NCI-H146 treated with DMSO at 0.1 percent for 48 hours (cell line): ENCODE results near the gene TMEM208.

ENCODE experiments used
- DNase-seq: peaks from one replicate; lab custom pipeline; 2025; ENCODE audit not compliant: unreplicated experiment; lab: John Stamatoyannopoulos, UW

TMEM208 gene

DNA sequence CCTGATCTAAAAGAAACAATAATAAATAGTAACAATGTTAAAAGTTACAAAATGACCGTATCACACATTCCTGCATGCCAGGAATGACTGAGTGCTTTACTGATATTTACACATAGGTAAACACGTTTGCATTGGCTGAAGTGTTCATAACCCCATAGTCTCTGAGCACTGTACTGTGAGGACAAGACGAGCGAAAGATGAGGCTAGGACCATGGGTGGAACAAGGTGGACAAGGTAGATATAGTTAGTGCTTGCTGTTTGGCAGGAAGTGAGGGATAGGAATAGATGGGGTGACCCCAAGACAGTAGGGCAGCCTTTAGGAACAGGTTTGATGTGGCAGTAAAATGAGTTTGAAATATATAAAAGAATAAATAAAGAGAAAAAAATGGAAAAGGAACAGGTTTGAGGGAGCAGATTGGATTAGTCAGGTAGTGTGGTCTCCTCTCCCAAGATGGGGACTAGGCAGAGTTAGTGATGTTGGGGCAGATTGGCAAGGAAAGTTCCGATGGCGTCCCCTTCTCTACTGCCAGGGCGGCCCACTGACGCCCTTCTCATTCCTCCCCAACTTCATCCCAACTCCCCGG lies 35.4 kb upstream of the TMEM208 start:
- no peak for DNase-seq

DNA sequence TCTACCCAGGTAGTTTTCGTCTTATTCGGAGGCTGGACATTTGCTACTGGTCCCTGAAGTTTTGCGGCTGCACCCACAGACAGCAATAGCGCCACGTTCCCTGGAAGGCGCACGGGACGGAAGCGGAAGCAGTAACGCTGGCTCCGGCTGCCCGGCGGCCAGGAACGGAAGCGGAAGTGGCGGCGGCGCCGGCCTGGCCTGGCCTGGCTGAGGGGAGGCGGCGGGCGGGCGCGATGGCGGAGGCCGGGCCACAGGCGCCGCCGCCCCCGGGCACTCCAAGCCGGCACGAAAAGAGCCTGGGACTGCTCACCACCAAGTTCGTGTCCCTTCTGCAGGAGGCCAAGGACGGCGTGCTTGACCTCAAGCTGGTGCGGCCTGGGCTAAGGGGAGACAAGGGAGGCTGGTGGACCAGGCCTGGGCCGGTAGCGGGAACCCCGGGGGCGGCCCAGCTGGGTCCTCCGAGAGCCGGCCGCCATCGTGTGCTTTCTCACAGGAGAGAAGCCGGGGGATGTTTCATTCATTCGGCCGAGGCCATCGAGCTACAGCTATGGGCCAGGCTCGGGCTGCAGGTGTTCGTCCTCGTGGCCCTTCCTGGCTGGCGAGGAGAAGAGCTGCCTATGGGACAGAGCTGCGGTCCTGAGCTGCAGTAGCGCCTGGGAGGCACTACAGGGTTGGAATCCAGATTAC lies 34.8 kb upstream of the TMEM208 start, which contains the start of gene E2F4:
TSS of gene E2F4 (plus strand) at position 161 of the 687 bp plus-strand sequence. CDS start at position 234, 73 bp downstream.
- DNase-seq: peak; percentile 51

DNA sequence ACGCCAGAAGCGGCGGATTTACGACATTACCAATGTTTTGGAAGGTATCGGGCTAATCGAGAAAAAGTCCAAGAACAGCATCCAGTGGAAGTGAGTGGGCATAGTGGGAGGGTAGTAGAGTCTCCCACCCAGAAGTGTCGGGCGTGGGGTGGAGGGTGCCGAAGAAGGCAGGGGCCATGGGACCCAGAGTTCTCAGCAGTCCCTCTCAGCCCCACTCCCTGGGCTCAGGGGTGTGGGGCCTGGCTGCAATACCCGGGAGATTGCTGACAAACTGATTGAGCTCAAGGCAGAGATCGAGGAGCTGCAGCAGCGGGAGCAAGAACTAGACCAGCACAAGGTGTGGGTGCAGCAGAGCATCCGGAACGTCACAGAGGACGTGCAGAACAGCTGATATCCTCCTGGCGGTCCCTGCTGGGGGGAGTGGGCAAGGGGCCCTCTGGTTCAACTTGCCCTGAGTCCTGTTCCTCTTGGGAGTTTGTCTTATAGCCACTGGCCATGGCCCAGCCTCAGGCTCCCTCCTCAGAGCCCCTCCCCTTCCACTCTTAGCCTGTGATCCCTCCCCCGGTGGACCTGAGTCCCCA lies 34.1 kb upstream of the TMEM208 start:
- DNase-seq: no peak

- DNase-seq: no peak
Observed at GRCh38 chr16:67193536-67193935, 33.4 kb upstream of the TMEM208 start.

DNA sequence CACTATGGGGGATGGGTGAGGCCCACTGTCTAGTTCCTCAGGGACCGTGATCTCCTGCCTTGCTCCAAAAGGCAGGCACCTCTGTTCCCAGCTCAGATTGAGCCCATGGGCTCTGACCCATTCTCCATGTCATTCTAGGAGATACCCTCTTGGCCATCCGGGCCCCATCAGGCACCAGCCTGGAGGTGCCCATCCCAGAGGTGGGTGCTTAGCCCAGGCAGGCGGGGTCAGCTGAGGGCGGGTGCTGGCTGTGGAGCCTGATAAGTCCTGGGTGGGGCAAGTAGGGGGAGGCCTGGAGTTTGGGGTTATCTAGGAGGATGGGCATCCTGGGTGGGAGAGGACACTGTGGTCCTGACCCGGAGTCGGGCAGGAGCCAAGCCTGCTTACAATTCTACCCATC lies 32.7 kb upstream of the TMEM208 start:
- DNase-seq: no peak

GRCh38 chr16:67195676-67196075 lies 31.3 kb upstream of the TMEM208 start:
- DNase-seq: no peak

GRCh38 chr16:67196881-67197280 lies 30.0 kb upstream of the TMEM208 start:
- no peak for DNase-seq

GRCh38 chr16:67197704-67198103 lies 29.2 kb upstream of the TMEM208 start:
- no peak for DNase-seq

GRCh38 chr16:67198238-67198734 lies 28.6 kb upstream of the TMEM208 start:
- no peak for DNase-seq

DNA sequence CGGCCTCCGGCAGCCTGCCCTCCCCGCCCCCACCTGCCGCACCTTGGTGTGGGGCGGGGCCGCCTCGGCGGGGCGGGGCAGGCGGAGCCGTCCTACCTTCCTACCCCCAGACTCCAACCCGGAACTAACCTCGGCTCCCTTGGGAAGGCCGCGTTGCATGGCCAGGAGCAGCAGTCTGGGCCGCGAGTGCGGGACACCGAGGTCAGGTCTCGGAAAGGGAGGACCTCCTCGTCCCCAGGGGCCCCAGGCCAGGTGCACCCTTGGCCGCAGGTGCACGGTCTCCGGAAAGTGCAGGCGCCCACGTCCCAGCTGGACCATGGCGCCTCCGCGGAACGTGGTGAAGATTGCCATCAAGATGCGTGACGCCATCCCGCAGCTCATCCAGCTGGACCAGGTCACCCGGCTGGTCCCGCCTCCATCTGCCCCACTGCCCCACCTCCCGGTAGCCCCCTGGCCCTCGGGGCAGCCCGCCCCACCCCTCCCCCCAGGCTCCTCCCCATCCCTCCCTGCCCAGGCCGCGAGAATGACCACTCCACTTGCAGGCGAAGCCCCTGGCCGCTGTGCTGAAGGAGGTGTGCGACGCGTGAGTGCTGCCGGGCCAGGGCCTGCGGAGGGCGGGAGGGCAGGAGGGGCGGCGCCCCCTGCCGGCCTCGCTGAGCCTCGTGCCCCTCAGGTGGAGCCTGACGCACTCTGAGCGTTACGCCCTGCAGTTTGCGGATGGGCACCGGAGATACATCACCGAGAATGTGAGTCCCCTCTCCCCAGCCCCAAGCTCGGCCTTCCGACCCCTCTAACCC lies 27.7 kb upstream of the TMEM208 start, which contains the start of gene ELMO3:
TSS of gene ELMO3 (plus strand) at position 121 of the 797 bp plus-strand sequence. CDS start at position 317, 196 bp downstream.
- peak; percentile 49 for DNase-seq

DNA sequence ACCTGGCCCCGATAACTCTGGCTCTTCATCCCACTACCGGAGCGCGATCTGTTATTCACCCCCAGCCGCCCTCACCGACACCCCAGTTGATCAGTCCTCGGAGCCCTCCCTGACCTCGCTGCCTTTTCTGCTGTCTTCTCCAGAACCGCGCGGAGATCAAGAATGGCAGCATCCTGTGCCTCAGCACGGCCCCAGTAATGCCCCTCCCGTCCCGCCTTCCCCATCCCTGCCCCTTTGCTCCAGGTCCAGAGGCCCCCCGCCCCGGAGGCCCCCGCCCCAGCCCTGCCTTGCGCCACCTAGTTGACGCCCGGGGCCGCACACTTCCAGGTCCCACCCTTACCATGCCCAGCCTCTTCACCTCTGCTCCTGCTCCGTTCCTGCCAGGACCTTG lies 27.1 kb upstream of the TMEM208 start:
- peak; percentile 25 for DNase-seq

DNA sequence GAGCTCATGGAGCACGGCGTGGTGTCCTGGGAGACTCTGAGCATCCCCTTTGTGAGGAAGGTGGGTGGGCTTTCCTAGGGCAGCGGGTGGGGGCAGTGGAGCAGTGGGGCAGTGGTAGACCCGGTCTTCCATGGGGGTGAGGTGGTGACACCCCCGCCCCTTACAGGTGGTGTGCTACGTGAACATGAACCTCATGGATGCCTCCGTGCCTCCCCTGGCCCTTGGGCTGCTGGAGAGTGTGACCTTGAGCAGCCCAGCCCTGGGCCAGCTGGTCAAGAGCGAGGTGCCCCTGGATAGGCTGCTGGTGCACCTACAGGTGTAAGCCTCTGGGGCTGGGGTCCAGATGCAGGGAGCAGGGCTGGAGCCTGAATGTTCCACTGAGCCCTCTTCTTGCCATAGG lies 26.4 kb upstream of the TMEM208 start:
- DNase-seq: no peak

GRCh38 chr16:67201411-67202345 lies 25.3 kb upstream of the TMEM208 start:
- no peak for DNase-seq

DNA sequence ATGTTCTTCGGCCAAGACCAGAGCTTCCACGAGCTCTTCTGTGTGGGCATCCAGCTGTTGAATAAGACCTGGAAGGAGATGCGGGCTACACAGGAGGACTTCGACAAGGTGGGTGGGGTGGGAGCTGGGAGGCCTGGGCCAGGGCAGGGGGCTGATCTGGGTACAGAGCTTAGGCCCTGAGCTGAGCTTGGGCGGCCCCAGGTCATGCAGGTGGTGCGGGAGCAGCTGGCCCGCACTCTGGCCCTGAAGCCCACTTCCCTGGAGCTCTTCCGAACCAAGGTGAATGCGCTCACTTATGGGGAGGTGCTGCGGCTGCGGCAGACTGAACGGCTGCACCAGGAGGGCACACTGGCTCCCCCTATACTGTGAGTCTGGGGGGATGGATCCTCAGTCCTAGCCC lies 24.5 kb upstream of the TMEM208 start:
- DNase-seq: no peak

- DNase-seq: no peak
Observed at GRCh38 chr16:67202956-67203493, 23.9 kb upstream of the TMEM208 start.

DNA sequence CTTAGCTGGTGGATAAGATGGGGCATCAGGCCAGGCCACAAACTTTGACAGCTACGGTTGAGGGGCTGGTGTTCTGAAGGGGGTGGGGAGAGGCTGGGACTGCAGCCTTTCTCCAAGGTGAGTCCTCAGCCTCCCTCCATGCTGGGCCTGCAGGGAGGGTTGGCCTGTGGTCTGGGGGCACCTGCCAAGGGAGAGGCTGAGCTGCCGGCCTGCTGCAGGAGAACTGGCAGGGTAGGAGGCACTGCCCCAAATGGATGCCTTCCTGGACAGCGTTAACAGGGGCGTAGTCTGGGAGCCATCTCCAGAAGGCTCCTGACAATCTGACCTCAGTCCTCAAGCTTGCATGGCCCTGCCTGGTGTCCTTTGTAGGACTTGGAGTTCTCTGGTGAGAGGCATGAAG lies 22.9 kb upstream of the TMEM208 start:
- no peak for DNase-seq

DNA sequence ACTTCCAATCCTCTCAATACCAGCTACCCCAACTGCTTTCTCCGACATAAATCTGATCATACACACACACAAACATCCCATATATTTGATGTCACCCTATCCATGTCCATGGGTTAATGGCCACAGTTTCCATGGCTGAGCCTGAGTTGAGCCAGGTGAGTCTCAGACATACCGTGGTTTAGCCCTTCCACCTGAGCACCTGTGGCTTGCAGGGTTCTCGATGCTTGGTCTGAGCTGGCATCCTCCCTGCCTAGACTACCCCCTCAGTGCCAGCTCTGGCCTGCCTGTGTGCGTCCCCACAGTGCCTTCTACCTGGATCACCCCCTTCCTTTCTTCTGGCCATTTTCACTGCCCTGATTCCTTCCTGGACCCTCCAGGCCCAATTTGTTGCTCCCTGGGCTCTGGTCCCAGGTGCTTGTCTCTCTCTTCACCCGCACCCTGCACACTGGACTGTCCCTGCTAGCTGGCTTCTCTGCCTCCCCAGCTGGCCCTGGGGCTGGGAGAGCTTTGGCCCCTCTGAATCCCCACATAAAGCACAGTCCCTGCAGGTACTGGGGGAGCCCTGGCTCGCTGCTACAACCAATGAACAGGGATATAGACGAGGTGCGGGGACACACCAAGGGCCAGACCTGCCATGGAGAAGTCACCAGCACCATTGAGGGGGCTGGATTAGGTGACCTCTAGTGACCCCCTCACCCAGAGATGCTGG lies 20.6 kb upstream of the TMEM208 start:
- no peak for DNase-seq

GRCh38 chr16:67206838-67207248 lies 20.1 kb upstream of the TMEM208 start:
- DNase-seq: no peak
